Peyer's patch (tissue), 4 donors: ENCODE measurements around the gene MXD3. TPM values are rescaled to one million over a fixed set of nuclear protein-coding genes. Genes with fewer than 3 reads are reported as not detected.
A peak's percentile ranks its signal among the peaks of the same experiment; 100 is the strongest.

Experiments used
- DNase-seq, 3 donors: peaks; one replicate each; pipeline ENCODE4 v3.0.0-alpha.2; 2017 to 2019
- H3K27ac ChIP-seq, 4 donors: fragments of 200-600 bp; sonication (generic); one replicate each; pipeline ENCODE4 v1.5.1; 2016 to 2019
- H3K27me3 ChIP-seq, 2 donors: fragments of 200-600 bp; sonication (generic); one replicate each; pipeline ENCODE4 v1.5.1; 2019
- H3K36me3 ChIP-seq, 3 donors: fragments of 200-600 bp; sonication (generic); one replicate each; pipeline ENCODE4 v1.5.1; 2016 to 2019
- H3K4me1 ChIP-seq, 4 donors: fragments of 200-600 bp; sonication (generic); one replicate each; pipeline ENCODE4 v1.5.1; 2016 to 2019
- H3K4me3 ChIP-seq, 4 donors: fragments of 200-600 bp; sonication (generic); 1 replicate in 3 of 4; 2 replicates in 1 of 4; pipeline ENCODE4 v1.5.1; 2016 to 2019; ENCODE audit warnings: mild to moderate bottlenecking in 1 of 4
- H3K9me3 ChIP-seq, 4 donors: fragments of 200-600 bp; sonication (generic); one replicate each; pipeline ENCODE4 v1.5.1; 2016 to 2019; ENCODE audit warnings: mild to moderate bottlenecking in 1 of 4
- POLR2A ChIP-seq, 2 donors: fragments of 450-650 bp; IDR thresholded peaks; one replicate each; pipeline ENCODE4 v1.5.1; 2017; ENCODE audit warnings: antibody characterized with exemption in 2 of 2, mild to moderate bottlenecking in 2 of 2, moderate library complexity in 2 of 2
- total RNA-seq, 4 donors: library from RNA; depleted of rRNA; stranded (reverse); fragments of >200 nt; gene quantifications; one replicate each; pipeline ENCODE4 v1.1.0, GENCODE V29; 2016
- TF ChIP-seq, protein P1 (sequence below), 6 experiments: fragments of 450-650 bp in 4 of 6; fragments of 200-600 bp in 2 of 6; sonication (generic) in 1 of 6; IDR thresholded peaks; one replicate each; pipeline ENCODE4 v1.5.1; 2017 to 2019; ENCODE audit warnings: antibody characterized with exemption in 6 of 6, mild to moderate bottlenecking in 3 of 6, moderate library complexity in 1 of 6

The MXD3 gene
- total RNA-seq, 4 donors from 2014 or later: 6.8 to 25.8 (median 18.5) TPM

- TF ChIP-seq POLR2A (IDR thresholded peaks at IDR 0.05): peak in 1 of 2 donors; percentile 24
- TF ChIP-seq, protein P1, sequence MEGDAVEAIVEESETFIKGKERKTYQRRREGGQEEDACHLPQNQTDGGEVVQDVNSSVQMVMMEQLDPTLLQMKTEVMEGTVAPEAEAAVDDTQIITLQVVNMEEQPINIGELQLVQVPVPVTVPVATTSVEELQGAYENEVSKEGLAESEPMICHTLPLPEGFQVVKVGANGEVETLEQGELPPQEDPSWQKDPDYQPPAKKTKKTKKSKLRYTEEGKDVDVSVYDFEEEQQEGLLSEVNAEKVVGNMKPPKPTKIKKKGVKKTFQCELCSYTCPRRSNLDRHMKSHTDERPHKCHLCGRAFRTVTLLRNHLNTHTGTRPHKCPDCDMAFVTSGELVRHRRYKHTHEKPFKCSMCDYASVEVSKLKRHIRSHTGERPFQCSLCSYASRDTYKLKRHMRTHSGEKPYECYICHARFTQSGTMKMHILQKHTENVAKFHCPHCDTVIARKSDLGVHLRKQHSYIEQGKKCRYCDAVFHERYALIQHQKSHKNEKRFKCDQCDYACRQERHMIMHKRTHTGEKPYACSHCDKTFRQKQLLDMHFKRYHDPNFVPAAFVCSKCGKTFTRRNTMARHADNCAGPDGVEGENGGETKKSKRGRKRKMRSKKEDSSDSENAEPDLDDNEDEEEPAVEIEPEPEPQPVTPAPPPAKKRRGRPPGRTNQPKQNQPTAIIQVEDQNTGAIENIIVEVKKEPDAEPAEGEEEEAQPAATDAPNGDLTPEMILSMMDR (IDR thresholded peaks at IDR 0.05): no peak
- DNase-seq: peak in 2 of 3 donors; percentile 73 to 82
- H3K4me3 ChIP-seq: peak within 1 kb of the TSS; percentile 53 to 78 (median 62)
- H3K27me3 ChIP-seq: no peaks in the 10 kb centered on the region
- peak within 1 kb of the TSS; percentile 51 to 95 (median 64) for H3K27ac ChIP-seq
- H3K4me1 ChIP-seq: peaks cover 0 to 41% (median 27%) of the 10 kb centered on the region in 4 donors
- no peaks in the 10 kb centered on the region for H3K9me3 ChIP-seq
- H3K36me3 ChIP-seq: no peaks in the 10 kb centered on the region
These were observed 46.0 kb upstream of the MXD3 start, which contains the start of gene RGS14 for GRCh38 chr5:177357459-177358351. TSS of gene RGS14 (plus strand) at chr5:177357924. CDS start at chr5:177358025, 101 bp downstream.

DNA sequence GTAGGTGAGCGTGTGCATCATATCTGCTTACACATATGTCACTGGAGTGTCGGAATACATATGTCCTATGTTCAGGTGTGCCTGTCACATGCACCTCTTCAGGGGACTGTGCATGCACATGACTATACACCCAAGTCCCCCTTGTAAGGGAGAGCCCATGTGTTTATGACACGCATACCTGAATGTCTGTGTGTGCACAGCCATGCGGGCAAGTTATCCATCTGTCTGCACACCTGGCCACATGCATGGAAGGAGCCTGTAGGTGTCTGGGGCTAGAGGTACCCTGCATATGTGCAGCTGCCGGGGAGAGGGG lies 45.4 kb upstream of the MXD3 start:
- Histone ChIP-seq H3K27ac (peak overlapping the region; percentile 51 to 95 (median 64)), H3K4me1 (peaks cover 0 to 35% (median 21%) of the 10 kb centered on the region in 4 donors), H3K9me3 (no peaks in the 10 kb centered on the region), H3K36me3 (no peaks in the 10 kb centered on the region), H3K4me3 (peak overlapping the region in 2 of 4 donors; percentile 53 to 78), H3K27me3 (no peaks in the 10 kb centered on the region)
- TF ChIP-seq, protein P1 (IDR thresholded peaks at IDR 0.05): no peak
- no peak for TF ChIP-seq POLR2A (IDR thresholded peaks at IDR 0.05)
- no peak for DNase-seq

- H3K27ac ChIP-seq: peak overlapping the region in 2 of 4 donors; percentile 73 to 95
- DNase-seq: no peak
These were observed 45.0 kb upstream of the MXD3 start for GRCh38 chr5:177356746-177357145.

GRCh38 chr5:177355868-177356168 lies 44.1 kb upstream of the MXD3 start:
- no peak overlapping the region for H3K27ac ChIP-seq
- peaks cover 0 to 32% (median 11%) of the 10 kb centered on the region in 4 donors for H3K4me1 ChIP-seq
- H3K9me3 ChIP-seq: no peaks in the 10 kb centered on the region
- TF ChIP-seq POLR2A (IDR thresholded peaks at IDR 0.05): no peak
- TF ChIP-seq, protein P1 (IDR thresholded peaks at IDR 0.05): no peak
- no peak for DNase-seq
- H3K4me3 ChIP-seq: no peak overlapping the region
- H3K27me3 ChIP-seq: no peaks in the 10 kb centered on the region
- H3K36me3 ChIP-seq: no peaks in the 10 kb centered on the region

More at GRCh38 chr5:177356746-177357145, 45.0 kb upstream of the MXD3 start:
- no peaks in the 10 kb centered on the region for H3K9me3 ChIP-seq
- peaks cover 0 to 32% (median 17%) of the 10 kb centered on the region in 4 donors for H3K4me1 ChIP-seq
- no peaks in the 10 kb centered on the region for H3K27me3 ChIP-seq
- no peak overlapping the region for H3K4me3 ChIP-seq
- TF ChIP-seq, protein P1 (IDR thresholded peaks at IDR 0.05): no peak
- TF ChIP-seq POLR2A (IDR thresholded peaks at IDR 0.05): no peak
- no peaks in the 10 kb centered on the region for H3K36me3 ChIP-seq

DNA sequence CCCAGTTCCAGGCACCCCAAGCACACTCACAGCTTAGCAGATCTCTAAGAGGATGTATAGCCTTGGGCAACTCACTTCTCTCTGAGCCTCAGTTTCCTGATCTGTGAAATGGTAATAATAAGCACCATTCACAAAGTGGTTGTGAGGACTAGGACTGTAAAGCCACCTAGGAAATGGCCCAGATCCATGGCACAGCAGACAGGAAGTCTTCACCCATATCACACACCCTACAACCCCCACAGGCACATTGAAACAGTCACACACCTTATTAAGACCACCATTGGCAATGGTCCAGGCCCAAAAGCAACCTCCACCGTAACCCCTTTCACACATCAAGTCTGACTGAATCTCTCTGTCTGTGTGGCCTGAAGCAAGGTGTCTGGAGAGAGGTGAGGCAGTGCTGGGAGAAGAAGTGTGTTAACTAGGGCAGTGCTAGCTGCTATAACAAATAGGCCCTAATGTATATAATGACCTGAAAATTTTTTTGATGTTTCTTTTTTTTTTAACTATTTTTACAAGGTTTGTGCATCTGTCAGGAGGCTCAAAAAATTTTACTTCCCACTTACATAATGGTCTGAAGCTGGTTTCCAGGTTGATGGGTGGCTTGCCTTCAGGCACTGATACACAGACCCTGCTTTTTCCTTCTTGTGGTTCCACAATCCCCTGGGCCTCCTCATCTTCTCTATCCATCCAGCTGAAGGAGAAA lies 43.6 kb upstream of the MXD3 start:
- no peak overlapping the region for H3K4me3 ChIP-seq
- H3K4me1 ChIP-seq: peaks cover 0 to 37% (median 16%) of the 10 kb centered on the region in 4 donors
- H3K36me3 ChIP-seq: no peaks in the 10 kb centered on the region
- no peak for DNase-seq
- no peaks in the 10 kb centered on the region for H3K27me3 ChIP-seq
- no peaks in the 10 kb centered on the region for H3K9me3 ChIP-seq
- H3K27ac ChIP-seq: no peak overlapping the region
- TF ChIP-seq, protein P1 (IDR thresholded peaks at IDR 0.05): no peak
- TF ChIP-seq POLR2A (IDR thresholded peaks at IDR 0.05): no peak
